Measurements from ENCODE around the gene SCN4B. TPM values are rescaled to one million over a fixed set of nuclear protein-coding genes. Genes with fewer than 3 reads are reported as not detected.
A peak's percentile ranks its signal among the peaks of the same experiment; 100 is the strongest.

Gene SCN4B
- total RNA-seq, 2 experiments from 2014 or later: not detected

DNA sequence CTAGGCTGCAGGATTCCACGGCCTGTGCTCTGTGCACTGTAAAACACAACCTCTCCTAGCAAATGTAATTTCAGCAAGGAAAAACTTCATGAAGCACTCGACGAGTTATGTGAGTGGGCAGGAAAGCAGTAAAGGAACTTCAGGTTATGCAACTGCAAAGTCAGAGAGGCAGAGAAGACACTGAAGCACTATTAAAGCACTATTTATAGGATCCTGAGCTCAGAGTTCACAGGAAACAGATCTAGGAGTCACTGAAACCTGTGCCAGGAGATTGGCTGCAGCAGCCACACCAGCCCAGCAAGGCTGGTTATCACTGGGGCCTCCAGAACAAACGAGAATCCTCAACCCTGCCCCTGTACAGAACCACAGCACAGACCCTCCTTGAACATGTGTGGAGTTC lies 68.4 kb downstream of the SCN4B start:
- H3K4me1 ChIP-seq (ENCODE audit: insufficient read depth, low read length): peaks cover under 1% of the 10 kb centered on the region
- H3K9me3 ChIP-seq (ENCODE audit: control insufficient read depth in 1 of 2, insufficient read depth in 1 of 2, low read length in 2 of 2): peaks cover 19 to 22% of the 10 kb centered on the region in 2 experiments
- H3K36me3 ChIP-seq (ENCODE audit: insufficient read depth, low read length): no peaks in the 10 kb centered on the region
- Mint-ChIP-seq H3K27ac (no peak overlapping the region), H3K4me3 (no peak overlapping the region), H3K9me3 (peaks cover 2% of the 10 kb centered on the region), H3K36me3 (ENCODE audit: low read depth) (no peaks in the 10 kb centered on the region), H3K4me1 (ENCODE audit: low read depth) (no peaks in the 10 kb centered on the region), H3K27me3 (no peaks in the 10 kb centered on the region)
- ATAC-seq (ENCODE audit: poor library complexity): no peak
- TF ChIP-seq, protein P1, sequence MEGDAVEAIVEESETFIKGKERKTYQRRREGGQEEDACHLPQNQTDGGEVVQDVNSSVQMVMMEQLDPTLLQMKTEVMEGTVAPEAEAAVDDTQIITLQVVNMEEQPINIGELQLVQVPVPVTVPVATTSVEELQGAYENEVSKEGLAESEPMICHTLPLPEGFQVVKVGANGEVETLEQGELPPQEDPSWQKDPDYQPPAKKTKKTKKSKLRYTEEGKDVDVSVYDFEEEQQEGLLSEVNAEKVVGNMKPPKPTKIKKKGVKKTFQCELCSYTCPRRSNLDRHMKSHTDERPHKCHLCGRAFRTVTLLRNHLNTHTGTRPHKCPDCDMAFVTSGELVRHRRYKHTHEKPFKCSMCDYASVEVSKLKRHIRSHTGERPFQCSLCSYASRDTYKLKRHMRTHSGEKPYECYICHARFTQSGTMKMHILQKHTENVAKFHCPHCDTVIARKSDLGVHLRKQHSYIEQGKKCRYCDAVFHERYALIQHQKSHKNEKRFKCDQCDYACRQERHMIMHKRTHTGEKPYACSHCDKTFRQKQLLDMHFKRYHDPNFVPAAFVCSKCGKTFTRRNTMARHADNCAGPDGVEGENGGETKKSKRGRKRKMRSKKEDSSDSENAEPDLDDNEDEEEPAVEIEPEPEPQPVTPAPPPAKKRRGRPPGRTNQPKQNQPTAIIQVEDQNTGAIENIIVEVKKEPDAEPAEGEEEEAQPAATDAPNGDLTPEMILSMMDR (IDR thresholded peaks at IDR 0.05): no peak
- CTCF ChIA-PET: no interaction called here
- no peak overlapping the region for H3K27ac ChIP-seq (ENCODE audit: low read depth in 1 of 2, low read length in 2 of 2)
- H3K4me3 ChIP-seq (ENCODE audit: low read length): no peak overlapping the region
- peaks cover 3 to 8% of the 10 kb centered on the region in 2 experiments for H3K27me3 ChIP-seq (ENCODE audit: control insufficient read depth in 1 of 2, insufficient read depth in 2 of 2, low read length in 2 of 2)
- DNase-seq: peak in 1 of 14 experiments; percentile 6
- intact Hi-C loops (cut with DNase I, micrococcal nuclease): no loop called here
- POLR2A ChIA-PET: no interaction called here

Other genes starting within 250 kb of the SCN4B start
- gene TMPRSS13, start 223.4 kb downstream of the SCN4B start, total RNA-seq: 1 to 10 TPM in 1 of 2 experiments, under 1 TPM in 1; 0.99 to 1.4 TPM
- gene IL10RA, start 166.4 kb downstream of the SCN4B start, total RNA-seq: 100 to 1,000 TPM; 193 to 203 TPM
- gene TMPRSS4, start 75.7 kb downstream of the SCN4B start, total RNA-seq: not detected
- gene SMIM35, start 65.9 kb downstream of the SCN4B start, total RNA-seq: under 1 TPM; 0.06 to 0.08 TPM
- not detected for gene SCN2B, start 23.8 kb upstream of the SCN4B start, total RNA-seq
- gene JAML, start 72.2 kb upstream of the SCN4B start, total RNA-seq: 10 to 100 TPM; 26.7 to 30.3 TPM
- 10 to 100 TPM; 29.0 to 30.2 TPM for gene MPZL3, start 99.5 kb upstream of the SCN4B start, total RNA-seq
- 1 to 10 TPM in 1 of 2 experiments, under 1 TPM in 1; 0.95 to 1.8 TPM for gene MPZL2, start 111.5 kb upstream of the SCN4B start, total RNA-seq
- 100 to 1,000 TPM; 483 to 515 TPM for gene CD3E, start 151.9 kb upstream of the SCN4B start, total RNA-seq
- gene CD3D, start 189.9 kb upstream of the SCN4B start, total RNA-seq: 100 to 1,000 TPM; 265 to 274 TPM
- 100 to 1,000 TPM; 102 to 109 TPM for gene CD3G, start 191.5 kb upstream of the SCN4B start, total RNA-seq
- 10 to 100 TPM; 40.1 to 43.0 TPM for gene UBE4A, start 206.8 kb upstream of the SCN4B start, total RNA-seq
- gene ATP5MG, start 248.8 kb upstream of the SCN4B start, total RNA-seq: 100 to 1,000 TPM; 147 to 153 TPM